ENCODE results near the gene GNB3. TPM values are rescaled to one million over a fixed set of nuclear protein-coding genes. Genes with fewer than 3 reads are reported as not detected.

GNB3 gene
- polyA plus RNA-seq, 1 of the 3 experiments (the other 2 are of a cell fraction): 12.9 TPM

DNA sequence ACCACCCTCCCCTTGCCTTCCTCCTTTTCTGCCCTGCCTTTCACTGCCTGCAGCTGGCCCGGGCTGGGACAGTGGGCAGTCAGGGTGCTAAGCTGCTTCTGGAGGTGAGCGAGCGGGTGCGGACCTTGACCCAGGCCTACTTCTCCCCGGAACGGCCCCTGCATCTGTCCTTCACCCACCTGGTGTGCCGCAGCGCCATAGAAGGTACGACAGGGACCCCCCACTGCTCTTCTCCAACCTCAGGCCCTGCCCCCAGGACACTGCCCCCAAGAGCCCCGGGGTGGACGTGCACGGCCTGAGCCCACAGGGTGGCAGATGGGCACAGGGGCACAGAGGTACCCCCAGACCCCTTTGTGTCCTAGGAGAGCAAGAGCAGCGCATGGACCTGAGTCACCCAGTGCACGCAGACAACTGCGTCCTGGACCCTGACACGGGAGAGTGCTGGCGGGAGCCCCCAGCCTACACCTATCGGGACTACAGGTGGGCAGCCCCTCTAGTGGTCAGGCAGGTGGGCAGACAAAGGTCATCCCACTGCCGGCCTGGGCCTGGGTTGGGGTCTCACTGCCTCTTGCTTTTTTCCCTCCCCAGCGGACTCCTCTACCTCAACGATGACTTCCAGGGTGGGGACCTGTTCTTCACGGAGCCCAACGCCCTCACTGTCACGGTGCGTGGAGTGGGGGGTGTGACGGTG is 3.2 kb upstream of the GNB3 start:
- no peak overlapping the region for H3K4me3 ChIP-seq (ENCODE audit: low read depth in 2 of 2, low read length in 1 of 2)
- H4K20me1 ChIP-seq (ENCODE audit: insufficient read depth): 0 out of 2 replicates have a peak, but pooled peaks cover 8% of the 10 kb centered on the region
- H3K79me2 ChIP-seq (ENCODE audit: insufficient read depth): no peaks in the 10 kb centered on the region
- ChIA-PET CTCF (interaction anchor here (1.5 to 14.1 kb wide), 6 partner anchors 10 to 85 kb away, joined by 4 to 225 read pairs (median 36); partner anchors contain the start of genes CDCA3, GNB3, GPR162 and MLF2), POLR2A (no interaction called here)
- 96% methylated on average over 8 of the region's 26 CpGs for WGBS (ENCODE audit: low lambda C conversion rate)
- no peaks in the 10 kb centered on the region for H3K27me3 ChIP-seq (ENCODE audit: insufficient read depth)
- DNase-seq: no peak
- H3K4me1 ChIP-seq (ENCODE audit: control insufficient read depth in 1 of 2, insufficient read depth in 2 of 2, low read depth in 1 of 2, low read length in 1 of 2): no peaks in the 10 kb centered on the region
- H3K36me3 ChIP-seq (replicated peaks in 1 of 2; ENCODE audit: control insufficient read depth in 1 of 2, insufficient read depth in 2 of 2, low read length in 1 of 2): peaks cover 34 to 63% of the 10 kb centered on the region in 2 experiments
- H3K4me2 ChIP-seq: no peak overlapping the region
- no peaks in the 10 kb centered on the region for H3F3A ChIP-seq (replicated peaks; ENCODE audit: insufficient read depth)
- no peak for TF ChIP-seq EP300 (IDR thresholded peaks at IDR 0.05; ENCODE audit: borderline replicate concordance in 1 of 2, low read depth in 1 of 2, low read length in 1 of 2)
- no peak for TF ChIP-seq POLR2AphosphoS5 (IDR thresholded peaks at IDR 0.05; ENCODE audit: low read depth, low read length)
- TF ChIP-seq EZH2phosphoT487 (IDR thresholded peaks at IDR 0.05; ENCODE audit: borderline replicate concordance, low read depth): no peak
- no peak for TF ChIP-seq FOSL2 (IDR thresholded peaks at IDR 0.05; ENCODE audit: borderline replicate concordance, low read depth)
- no peak for TF ChIP-seq CHD2 (IDR thresholded peaks at IDR 0.05; ENCODE audit: low read length, partially characterized antibody)
- no peak for TF ChIP-seq SIN3A (IDR thresholded peaks at IDR 0.05; ENCODE audit: borderline replicate concordance, low read depth, low read length)
- TF ChIP-seq, protein P1, sequence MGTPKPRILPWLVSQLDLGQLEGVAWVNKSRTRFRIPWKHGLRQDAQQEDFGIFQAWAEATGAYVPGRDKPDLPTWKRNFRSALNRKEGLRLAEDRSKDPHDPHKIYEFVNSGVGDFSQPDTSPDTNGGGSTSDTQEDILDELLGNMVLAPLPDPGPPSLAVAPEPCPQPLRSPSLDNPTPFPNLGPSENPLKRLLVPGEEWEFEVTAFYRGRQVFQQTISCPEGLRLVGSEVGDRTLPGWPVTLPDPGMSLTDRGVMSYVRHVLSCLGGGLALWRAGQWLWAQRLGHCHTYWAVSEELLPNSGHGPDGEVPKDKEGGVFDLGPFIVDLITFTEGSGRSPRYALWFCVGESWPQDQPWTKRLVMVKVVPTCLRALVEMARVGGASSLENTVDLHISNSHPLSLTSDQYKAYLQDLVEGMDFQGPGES (IDR thresholded peaks at IDR 0.05; ENCODE audit: low read depth, low read length): no peak
- no peaks in the 10 kb centered on the region for H3K9me3 ChIP-seq
- H2AFZ ChIP-seq (ENCODE audit: low read depth): no peak overlapping the region
- no peak overlapping the region for H3K27ac ChIP-seq (ENCODE audit: low read depth in 2 of 2, low read length in 1 of 2)
- no peak overlapping the region for H3K9ac ChIP-seq
- H3K9me2 ChIP-seq: no peaks in the 10 kb centered on the region

DNA sequence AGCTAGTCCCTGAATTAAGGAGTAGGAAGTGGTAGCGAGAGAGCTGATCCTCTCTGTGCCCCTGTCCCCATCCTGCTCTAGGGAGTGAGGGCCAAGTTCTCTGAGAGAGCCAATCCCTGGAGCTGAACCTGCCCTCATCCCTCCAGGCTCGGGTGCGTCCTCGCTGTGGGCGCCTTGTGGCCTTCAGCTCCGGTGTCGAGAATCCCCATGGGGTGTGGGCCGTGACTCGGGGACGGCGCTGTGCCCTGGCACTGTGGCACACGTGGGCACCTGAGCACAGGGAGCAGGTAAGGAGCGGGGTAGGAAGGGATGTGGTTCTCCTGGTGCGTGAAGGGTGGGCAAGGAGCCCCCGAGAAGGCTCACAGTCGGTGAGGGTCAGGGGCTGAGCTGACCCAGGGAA is 1.9 kb upstream of the GNB3 start:
- Histone ChIP-seq H3K4me2 (no peak overlapping the region), H3K27me3 (ENCODE audit: insufficient read depth) (no peaks in the 10 kb centered on the region), H4K20me1 (ENCODE audit: insufficient read depth) (0 out of 2 replicates have a peak, but pooled peaks cover 6% of the 10 kb centered on the region), H3K9me2 (no peaks in the 10 kb centered on the region), H3K9ac (no peak overlapping the region), H3K27ac (ENCODE audit: low read depth in 2 of 2, low read length in 1 of 2) (no peak overlapping the region), H3F3A (replicated peaks; ENCODE audit: insufficient read depth) (no peaks in the 10 kb centered on the region), H3K9me3 (no peaks in the 10 kb centered on the region), H3K79me2 (ENCODE audit: insufficient read depth) (no peaks in the 10 kb centered on the region), H3K36me3 (replicated peaks in 1 of 2; ENCODE audit: control insufficient read depth in 1 of 2, insufficient read depth in 2 of 2, low read length in 1 of 2) (peaks cover 31 to 64% of the 10 kb centered on the region in 2 experiments), H3K4me3 (ENCODE audit: low read depth in 2 of 2, low read length in 1 of 2) (no peak overlapping the region), H3K4me1 (ENCODE audit: control insufficient read depth in 1 of 2, insufficient read depth in 2 of 2, low read depth in 1 of 2, low read length in 1 of 2) (no peaks in the 10 kb centered on the region), H2AFZ (ENCODE audit: low read depth) (no peak overlapping the region)
- CTCF ChIA-PET: interaction anchor here (1.0 to 19.4 kb wide), 9 partner anchors 8 to 154 kb away, joined by 3 to 225 read pairs (median 7); partner anchors contain the start of genes CDCA3, MLF2, P3H3 and SPSB2
- 100% methylated on average over 8 of the region's 16 CpGs for WGBS (ENCODE audit: low lambda C conversion rate)
- DNase-seq: no peak
- no peak for TF ChIP-seq RAD21 (IDR thresholded peaks at IDR 0.05; ENCODE audit: low read length)
- TF ChIP-seq, protein P2, sequence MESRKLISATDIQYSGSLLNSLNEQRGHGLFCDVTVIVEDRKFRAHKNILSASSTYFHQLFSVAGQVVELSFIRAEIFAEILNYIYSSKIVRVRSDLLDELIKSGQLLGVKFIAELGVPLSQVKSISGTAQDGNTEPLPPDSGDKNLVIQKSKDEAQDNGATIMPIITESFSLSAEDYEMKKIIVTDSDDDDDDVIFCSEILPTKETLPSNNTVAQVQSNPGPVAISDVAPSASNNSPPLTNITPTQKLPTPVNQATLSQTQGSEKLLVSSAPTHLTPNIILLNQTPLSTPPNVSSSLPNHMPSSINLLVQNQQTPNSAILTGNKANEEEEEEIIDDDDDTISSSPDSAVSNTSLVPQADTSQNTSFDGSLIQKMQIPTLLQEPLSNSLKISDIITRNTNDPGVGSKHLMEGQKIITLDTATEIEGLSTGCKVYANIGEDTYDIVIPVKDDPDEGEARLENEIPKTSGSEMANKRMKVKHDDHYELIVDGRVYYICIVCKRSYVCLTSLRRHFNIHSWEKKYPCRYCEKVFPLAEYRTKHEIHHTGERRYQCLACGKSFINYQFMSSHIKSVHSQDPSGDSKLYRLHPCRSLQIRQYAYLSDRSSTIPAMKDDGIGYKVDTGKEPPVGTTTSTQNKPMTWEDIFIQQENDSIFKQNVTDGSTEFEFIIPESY (IDR thresholded peaks at IDR 0.05; ENCODE audit: borderline replicate concordance, low read depth): no peak
- POLR2A ChIA-PET: interaction anchor here (3.4 to 4.2 kb wide), 2 partner anchors 13 to 34 kb away, joined by 9 to 22 read pairs; partner anchors contain the start of genes CDCA3, SPSB2 and USP5

Measured in SK-N-SH (cell line).